Activated T-helper 1 cell treated with anti-CD3 and anti-CD28 coated beads, Interleukin-12 subunit alpha, Interleukin-12 subunit beta, Interleukin-2, Interleukin-4 antibody, amounts not matched to agents 30 ng/mL and 10 ng/mL and 1 ng/mL, durations not matched to agents 14 hours and 24 hours and 36 hours (primary cell): ENCODE data around the gene ADARB2. TPM values are rescaled to one million over a fixed set of nuclear protein-coding genes. Genes with fewer than 3 reads are reported as not detected.

Experiments used
- DNase-seq: peaks from one replicate; pipeline ENCODE4 v3.0.0; 2021; ENCODE audit warnings: low spot score
- H3K27ac Mint-ChIP-seq: one replicate; pipeline ENCODE4 v1.8.0; 2021; ENCODE audit warnings: mild to moderate bottlenecking, mixed read lengths
- H3K27me3 Mint-ChIP-seq: one replicate; pipeline ENCODE4 v1.8.0; 2022; ENCODE audit warnings: mild to moderate bottlenecking, moderate library complexity, mixed read lengths; ENCODE audit not compliant: insufficient read depth
- H3K36me3 Mint-ChIP-seq: one replicate; pipeline ENCODE4 v1.8.0; 2021; ENCODE audit warnings: low read depth, mixed read lengths
- H3K4me1 Mint-ChIP-seq: one replicate; pipeline ENCODE4 v1.8.0; 2021; ENCODE audit warnings: low read depth, mixed read lengths
- H3K4me3 Mint-ChIP-seq: one replicate; pipeline ENCODE4 v1.8.0; 2021; ENCODE audit warnings: mild to moderate bottlenecking, moderate library complexity, mixed read lengths
- H3K9me3 Mint-ChIP-seq: one replicate; pipeline ENCODE4 v1.8.0; 2021; ENCODE audit warnings: mixed read lengths
- intact Hi-C: fragments of 100-400 bp; cut with micrococcal nuclease; formaldehyde crosslinking; loops from one replicate; pipeline ENCODE4 v1.15.1; 2024
- total RNA-seq: library from RNA; stranded (reverse); gene quantifications from 2 replicates; pipeline ENCODE4 v1.2.3, GENCODE V29; 2022

The ADARB2 gene
- total RNA-seq, 1 donor from 2014 or later: 0.05 TPM

- Mint-ChIP-seq H3K4me1 (no peaks in the 10 kb centered on the region), H3K4me3 (no peak overlapping the region), H3K9me3 (peaks cover 9% of the 10 kb centered on the region), H3K27me3 (peaks cover 8% of the 10 kb centered on the region), H3K27ac (no peak overlapping the region), H3K36me3 (no peaks in the 10 kb centered on the region)
- intact Hi-C loops: no loop called here
- DNase-seq: no peak
Measured at GRCh38 chr10:1375346-1376170, 361.8 kb downstream of the ADARB2 start.

GRCh38 chr10:1374511-1375345, 362.6 kb downstream of the ADARB2 start:
- no peak overlapping the region for H3K4me3 Mint-ChIP-seq
- no peak for DNase-seq
- peaks cover 9% of the 10 kb centered on the region for H3K27me3 Mint-ChIP-seq
- peaks cover 9% of the 10 kb centered on the region for H3K9me3 Mint-ChIP-seq
- no peaks in the 10 kb centered on the region for H3K36me3 Mint-ChIP-seq
- intact Hi-C loops: no loop called here
- H3K27ac Mint-ChIP-seq: no peak overlapping the region
- H3K4me1 Mint-ChIP-seq: no peaks in the 10 kb centered on the region

- no peaks in the 10 kb centered on the region for H3K4me1 Mint-ChIP-seq
- no peak for DNase-seq
- no peak overlapping the region for H3K27ac Mint-ChIP-seq
- intact Hi-C loops: no loop called here
- H3K27me3 Mint-ChIP-seq: peaks cover 3% of the 10 kb centered on the region
- H3K4me3 Mint-ChIP-seq: no peak overlapping the region
- peaks cover 9% of the 10 kb centered on the region for H3K9me3 Mint-ChIP-seq
- H3K36me3 Mint-ChIP-seq: no peaks in the 10 kb centered on the region
Measured at GRCh38 chr10:1373287-1373686, 364.0 kb downstream of the ADARB2 start.

GRCh38 chr10:1372212-1372611, 365.1 kb downstream of the ADARB2 start:
- Mint-ChIP-seq H3K4me3 (no peak overlapping the region), H3K27ac (no peak overlapping the region), H3K4me1 (no peaks in the 10 kb centered on the region), H3K9me3 (peaks cover 9% of the 10 kb centered on the region), H3K36me3 (no peaks in the 10 kb centered on the region), H3K27me3 (peaks cover 3% of the 10 kb centered on the region)
- no peak for DNase-seq
- intact Hi-C loops: no loop called here

GRCh38 chr10:1370298-1370697, 367.0 kb downstream of the ADARB2 start:
- peaks cover under 1% of the 10 kb centered on the region for H3K9me3 Mint-ChIP-seq
- no peak overlapping the region for H3K4me3 Mint-ChIP-seq
- H3K36me3 Mint-ChIP-seq: no peaks in the 10 kb centered on the region
- H3K27me3 Mint-ChIP-seq: peaks cover 6% of the 10 kb centered on the region
- H3K27ac Mint-ChIP-seq: no peak overlapping the region
- no peak for DNase-seq
- intact Hi-C loops: no loop called here
- H3K4me1 Mint-ChIP-seq: no peaks in the 10 kb centered on the region

GRCh38 chr10:1369665-1370064, 367.7 kb downstream of the ADARB2 start:
- DNase-seq: no peak
- H3K4me3 Mint-ChIP-seq: no peak overlapping the region
- no peaks in the 10 kb centered on the region for H3K4me1 Mint-ChIP-seq
- intact Hi-C loops: loop anchor here (5.0 kb wide), 1 partner anchor 257 kb away; no protein-coding TSS in a partner anchor
- no peak overlapping the region for H3K27ac Mint-ChIP-seq
- H3K36me3 Mint-ChIP-seq: no peaks in the 10 kb centered on the region
- peaks cover 8% of the 10 kb centered on the region for H3K27me3 Mint-ChIP-seq
- H3K9me3 Mint-ChIP-seq: no peaks in the 10 kb centered on the region

GRCh38 chr10:1369197-1369596, 368.1 kb downstream of the ADARB2 start:
- Mint-ChIP-seq H3K27ac (no peak overlapping the region), H3K4me3 (no peak overlapping the region), H3K27me3 (peaks cover 8% of the 10 kb centered on the region), H3K36me3 (no peaks in the 10 kb centered on the region), H3K9me3 (no peaks in the 10 kb centered on the region), H3K4me1 (no peaks in the 10 kb centered on the region)
- DNase-seq: no peak
- intact Hi-C loops: loop anchor here (5.0 kb wide), 1 partner anchor 257 kb away; no protein-coding TSS in a partner anchor

- H3K4me1 Mint-ChIP-seq: no peaks in the 10 kb centered on the region
- no peaks in the 10 kb centered on the region for H3K9me3 Mint-ChIP-seq
- H3K27me3 Mint-ChIP-seq: peaks cover 8% of the 10 kb centered on the region
- intact Hi-C loops: loop anchor here (5.0 kb wide), 1 partner anchor 257 kb away; no protein-coding TSS in a partner anchor
- DNase-seq: no peak
- no peak overlapping the region for H3K4me3 Mint-ChIP-seq
- no peak overlapping the region for H3K27ac Mint-ChIP-seq
- H3K36me3 Mint-ChIP-seq: no peaks in the 10 kb centered on the region
Measured at GRCh38 chr10:1368842-1369171, 368.5 kb downstream of the ADARB2 start.

- Mint-ChIP-seq H3K36me3 (no peaks in the 10 kb centered on the region), H3K27ac (no peak overlapping the region), H3K4me1 (no peaks in the 10 kb centered on the region), H3K4me3 (no peak overlapping the region), H3K9me3 (no peaks in the 10 kb centered on the region), H3K27me3 (peaks cover 8% of the 10 kb centered on the region)
- DNase-seq: no peak
- intact Hi-C loops: loop anchor here (5.0 kb wide), 1 partner anchor 256 kb away; no protein-coding TSS in a partner anchor
Measured at GRCh38 chr10:1367938-1368841, 369.1 kb downstream of the ADARB2 start.

GRCh38 chr10:1366811-1367425, 370.4 kb downstream of the ADARB2 start:
- H3K9me3 Mint-ChIP-seq: no peaks in the 10 kb centered on the region
- H3K4me3 Mint-ChIP-seq: no peak overlapping the region
- intact Hi-C loops: loop anchor here (5.0 kb wide), 1 partner anchor 255 kb away; no protein-coding TSS in a partner anchor
- DNase-seq: no peak
- no peak overlapping the region for H3K27ac Mint-ChIP-seq
- H3K4me1 Mint-ChIP-seq: no peaks in the 10 kb centered on the region
- peaks cover 7% of the 10 kb centered on the region for H3K27me3 Mint-ChIP-seq
- H3K36me3 Mint-ChIP-seq: no peaks in the 10 kb centered on the region

GRCh38 chr10:1366322-1366691, 371.0 kb downstream of the ADARB2 start:
- DNase-seq: no peak
- Mint-ChIP-seq H3K4me3 (no peak overlapping the region), H3K36me3 (no peaks in the 10 kb centered on the region), H3K4me1 (no peaks in the 10 kb centered on the region), H3K27ac (no peak overlapping the region), H3K9me3 (no peaks in the 10 kb centered on the region), H3K27me3 (peaks cover 6% of the 10 kb centered on the region)
- intact Hi-C loops: loop anchor here (5.0 kb wide), 1 partner anchor 254 kb away; no protein-coding TSS in a partner anchor
